ENCODE measurements around the gene SH2D3C.

SH2D3C gene

GRCh38 chr9:127693697-127694096 is 84.8 kb downstream of the SH2D3C start:
- H3K9ac ChIP-seq (ENCODE audit: low read length), result no peak overlapping the region
- no peak overlapping the region for H2AFZ ChIP-seq (ENCODE audit: low read length)
- no peaks in the 10 kb centered on the region for H3K79me2 ChIP-seq (ENCODE audit: insufficient read depth, low read length)
- no peaks in the 10 kb centered on the region for H3F3A ChIP-seq (ENCODE audit: insufficient read depth, low read length)
- no peaks in the 10 kb centered on the region for H3K9me2 ChIP-seq (ENCODE audit: low read depth, low read length)
- H3K27me3 ChIP-seq (ENCODE audit: insufficient read depth, low read length), result no peaks in the 10 kb centered on the region; the same call in none of the 2 replicates
- no peak overlapping the region for H3K4me2 ChIP-seq (ENCODE audit: low read length)
- no peaks in the 10 kb centered on the region for H4K20me1 ChIP-seq (ENCODE audit: insufficient read depth, low read length)
- no peaks in the 10 kb centered on the region for H3K9me3 ChIP-seq (ENCODE audit: low read length)
- TF ChIP-seq CTCF (IDR thresholded peaks at IDR 0.05; ENCODE audit: low read length), result no peak
- H3K27ac ChIP-seq (ENCODE audit: low read depth, low read length, poor library complexity, severe bottlenecking), result no peak overlapping the region
- H3K4me3 ChIP-seq (ENCODE audit: low read depth, low read length, poor library complexity, severe bottlenecking), result no peak overlapping the region
- H3K4me1 ChIP-seq (ENCODE audit: insufficient read depth, low read length, severe bottlenecking), result no peaks in the 10 kb centered on the region
- no peaks in the 10 kb centered on the region for H3K36me3 ChIP-seq (ENCODE audit: insufficient read depth, low read length)

- no peaks in the 10 kb centered on the region for H3K79me2 ChIP-seq (ENCODE audit: insufficient read depth, low read length)
- H3K4me1 ChIP-seq (ENCODE audit: insufficient read depth, low read length, severe bottlenecking), result no peaks in the 10 kb centered on the region
- no peaks in the 10 kb centered on the region for H3F3A ChIP-seq (ENCODE audit: insufficient read depth, low read length)
- no peaks in the 10 kb centered on the region for H3K9me2 ChIP-seq (ENCODE audit: low read depth, low read length)
- H4K20me1 ChIP-seq (ENCODE audit: insufficient read depth, low read length), result no peaks in the 10 kb centered on the region
- TF ChIP-seq CTCF (IDR thresholded peaks at IDR 0.05; ENCODE audit: low read length) (no peak), EZH2 (IDR thresholded peaks at IDR 0.05; ENCODE audit: borderline replicate concordance, low read length) (no peak)
- no peaks in the 10 kb centered on the region for H3K9me3 ChIP-seq (ENCODE audit: low read length)
- H3K4me2 ChIP-seq (ENCODE audit: low read length), result no peak overlapping the region
- H2AFZ ChIP-seq (ENCODE audit: low read length), result no peak overlapping the region
- H3K36me3 ChIP-seq (ENCODE audit: insufficient read depth, low read length), result no peaks in the 10 kb centered on the region
- H3K9ac ChIP-seq (ENCODE audit: low read length), result no peak overlapping the region
- H3K4me3 ChIP-seq (ENCODE audit: low read depth, low read length, poor library complexity, severe bottlenecking), result no peak overlapping the region
- no peaks in the 10 kb centered on the region; the same call in none of the 2 replicates for H3K27me3 ChIP-seq (ENCODE audit: insufficient read depth, low read length)
- H3K27ac ChIP-seq (ENCODE audit: low read depth, low read length, poor library complexity, severe bottlenecking), result no peak overlapping the region
Measured at GRCh38 chr9:127693143-127693542, 85.3 kb downstream of the SH2D3C start.

- no peaks in the 10 kb centered on the region for H3K36me3 ChIP-seq (ENCODE audit: insufficient read depth, low read length)
- H3K27ac ChIP-seq (ENCODE audit: low read depth, low read length, poor library complexity, severe bottlenecking), result no peak overlapping the region
- H3K4me1 ChIP-seq (ENCODE audit: insufficient read depth, low read length, severe bottlenecking), result no peaks in the 10 kb centered on the region
- no peak overlapping the region for H2AFZ ChIP-seq (ENCODE audit: low read length)
- no peaks in the 10 kb centered on the region; the same call in none of the 2 replicates for H3K27me3 ChIP-seq (ENCODE audit: insufficient read depth, low read length)
- H3K9ac ChIP-seq (ENCODE audit: low read length), result no peak overlapping the region
- no peaks in the 10 kb centered on the region for H3K79me2 ChIP-seq (ENCODE audit: insufficient read depth, low read length)
- H3K4me2 ChIP-seq (ENCODE audit: low read length), result no peak overlapping the region
- no peaks in the 10 kb centered on the region for H3K9me3 ChIP-seq (ENCODE audit: low read length)
- no peaks in the 10 kb centered on the region for H3K9me2 ChIP-seq (ENCODE audit: low read depth, low read length)
- no peaks in the 10 kb centered on the region for H3F3A ChIP-seq (ENCODE audit: insufficient read depth, low read length)
- no peaks in the 10 kb centered on the region for H4K20me1 ChIP-seq (ENCODE audit: insufficient read depth, low read length)
- TF ChIP-seq CTCF (IDR thresholded peaks at IDR 0.05; ENCODE audit: low read length), result no peak
- TF ChIP-seq EZH2 (IDR thresholded peaks at IDR 0.05; ENCODE audit: borderline replicate concordance, low read length), result no peak
- H3K4me3 ChIP-seq (ENCODE audit: low read depth, low read length, poor library complexity, severe bottlenecking), result no peak overlapping the region
Measured at GRCh38 chr9:127692071-127692470, 86.4 kb downstream of the SH2D3C start.

Measured in OCI-LY1 (cell line).